ENCODE data around the gene WASL.
"Not testable (repeated sequence)": the region's sequence is repeated elsewhere in the genome, so short reads cannot be mapped to it uniquely, and the experiment has no call there.

WASL gene

GRCh38 chr7:123655614-123656013 is 93.2 kb downstream of the WASL start, which contains the start of gene LMOD2:
TSS of gene LMOD2 (plus strand) at chr7:123655866. CDS start at chr7:123655964, 98 bp downstream.
- no peak for DNase-seq

GRCh38 chr7:123653162-123653561 is 95.6 kb downstream of the WASL start:
- no peak for DNase-seq

DNA sequence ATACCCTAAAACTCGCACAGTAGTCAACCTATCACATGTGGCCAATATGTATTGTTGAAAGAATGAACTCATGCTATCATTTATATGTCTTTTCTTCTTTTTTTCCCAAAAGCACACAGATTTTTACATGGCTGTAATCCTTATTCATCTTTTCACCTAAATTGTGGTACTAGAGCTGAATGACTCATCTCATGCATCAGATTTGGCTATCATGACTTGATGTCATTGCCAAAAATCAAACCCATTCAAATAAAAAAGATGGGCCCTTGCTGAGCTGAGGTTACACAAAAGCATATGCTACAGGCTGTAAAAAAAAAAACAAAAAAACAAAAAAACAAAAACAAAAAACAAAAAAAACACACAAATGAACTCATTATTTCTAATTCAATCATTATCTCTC is 96.4 kb downstream of the WASL start:
- DNase-seq: no peak

GRCh38 chr7:123650595-123650994 is 98.2 kb downstream of the WASL start:
- DNase-seq: no peak

DNA sequence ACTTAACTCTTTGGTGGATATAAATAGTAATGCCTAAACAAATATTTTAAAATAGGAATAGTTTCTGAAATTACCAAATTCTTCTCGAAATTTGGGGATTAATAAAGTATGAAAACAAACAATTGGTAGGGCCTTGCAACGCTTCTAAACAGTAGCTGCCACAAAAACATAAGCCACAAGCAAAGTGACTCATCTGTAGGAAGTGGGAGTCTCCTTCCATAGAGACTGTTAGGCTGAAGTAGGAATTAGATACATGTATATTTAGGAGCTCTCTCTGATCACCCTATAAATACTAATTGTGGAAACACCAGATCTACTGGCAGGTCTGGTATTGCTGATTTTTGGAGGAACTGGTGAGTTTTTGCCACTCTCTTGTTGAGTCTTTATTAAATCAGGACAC is 98.8 kb downstream of the WASL start:
- no peak for DNase-seq

DNA sequence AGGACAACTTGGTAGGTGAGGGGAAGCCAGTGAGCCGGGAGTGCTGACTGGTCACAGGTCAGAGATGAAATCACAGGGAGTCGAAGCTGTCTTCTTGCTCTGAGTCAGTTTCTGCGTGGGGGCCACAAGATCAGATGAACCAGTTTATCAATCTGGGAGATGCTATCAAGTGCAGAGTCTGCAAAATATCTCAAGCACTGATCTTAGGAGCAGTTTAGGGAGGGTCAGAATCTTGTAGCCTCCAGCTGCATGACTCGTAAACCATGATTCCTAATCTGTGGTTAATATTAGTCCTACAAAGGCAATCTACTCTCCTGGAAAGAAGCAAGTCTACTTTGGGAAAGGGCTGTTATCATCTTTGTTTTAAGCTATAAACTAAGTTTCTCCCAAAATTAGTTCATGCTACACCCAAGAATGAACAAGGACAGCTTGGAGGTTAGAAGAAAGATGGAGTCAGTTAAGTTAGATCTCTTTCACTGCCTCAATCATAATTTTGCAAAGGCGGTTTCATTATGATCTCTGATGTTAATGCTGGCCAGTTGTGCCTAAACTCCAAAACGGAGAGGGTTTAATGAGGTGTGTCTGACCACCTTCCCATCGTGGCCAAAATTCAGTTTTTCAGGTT is 101.6 kb downstream of the WASL start:
- no peak for DNase-seq

DNA sequence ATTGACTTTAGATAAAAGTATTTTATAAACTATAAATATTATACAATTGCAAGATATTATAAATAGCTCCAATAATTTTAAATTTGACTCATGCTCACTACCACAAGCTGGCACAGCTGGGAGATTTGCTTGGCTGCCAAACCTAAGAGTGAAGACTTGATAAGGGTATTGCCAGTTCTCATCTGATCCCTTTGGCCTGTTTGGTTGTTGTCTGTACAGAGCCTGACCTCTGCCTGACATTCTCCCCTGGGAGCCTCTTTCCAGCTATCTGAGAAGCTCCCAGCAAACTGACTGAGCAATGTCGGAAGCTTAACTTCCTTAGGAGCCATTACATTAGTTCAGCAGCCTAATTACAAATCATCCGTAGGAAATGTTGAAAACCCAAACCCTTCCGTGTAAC is 103.3 kb downstream of the WASL start:
- DNase-seq: no peak

DNA sequence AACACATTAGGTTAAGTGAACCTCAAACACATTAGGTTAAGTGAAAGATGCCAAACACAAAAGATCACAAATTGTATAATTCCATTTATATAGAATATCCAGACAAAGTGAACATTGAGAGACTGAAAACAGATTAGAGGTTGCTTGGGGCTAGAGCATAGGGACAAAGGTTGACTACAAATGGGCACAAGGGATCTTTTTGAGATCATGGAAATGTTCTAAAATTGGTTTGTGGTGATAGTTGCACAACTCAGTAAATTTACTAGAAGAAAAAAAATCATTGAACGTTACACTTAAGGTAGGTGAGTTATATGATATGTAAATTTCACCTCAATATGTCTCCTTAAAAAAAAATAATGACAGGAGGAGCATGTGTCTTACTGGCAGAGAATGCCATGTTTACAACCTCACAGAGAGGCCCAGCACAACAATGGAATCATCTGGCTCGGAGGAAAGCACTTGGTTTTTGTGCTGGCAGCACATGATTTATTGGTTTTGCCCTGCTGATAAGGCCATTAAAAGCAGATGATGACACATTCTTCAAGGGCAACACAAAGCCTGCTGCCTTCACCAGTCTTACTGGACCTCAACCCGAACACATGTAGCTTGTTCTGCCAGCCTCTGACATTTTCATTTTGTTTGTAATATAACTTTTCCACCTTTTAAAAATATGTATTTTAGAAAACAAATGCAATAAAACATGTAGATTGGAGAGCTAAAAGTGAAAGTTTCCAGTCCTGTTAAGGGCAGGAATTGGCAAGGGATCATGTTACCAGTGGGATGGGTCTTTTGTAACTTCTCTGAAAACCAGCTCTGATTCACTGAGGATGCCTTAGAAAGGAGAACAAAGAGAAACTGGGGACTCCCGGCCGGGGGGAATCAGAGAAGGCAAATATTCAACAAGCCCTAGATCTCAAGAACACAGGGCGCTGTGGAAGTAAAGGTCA is 105.0 kb downstream of the WASL start:
- DNase-seq: no peak

DNA sequence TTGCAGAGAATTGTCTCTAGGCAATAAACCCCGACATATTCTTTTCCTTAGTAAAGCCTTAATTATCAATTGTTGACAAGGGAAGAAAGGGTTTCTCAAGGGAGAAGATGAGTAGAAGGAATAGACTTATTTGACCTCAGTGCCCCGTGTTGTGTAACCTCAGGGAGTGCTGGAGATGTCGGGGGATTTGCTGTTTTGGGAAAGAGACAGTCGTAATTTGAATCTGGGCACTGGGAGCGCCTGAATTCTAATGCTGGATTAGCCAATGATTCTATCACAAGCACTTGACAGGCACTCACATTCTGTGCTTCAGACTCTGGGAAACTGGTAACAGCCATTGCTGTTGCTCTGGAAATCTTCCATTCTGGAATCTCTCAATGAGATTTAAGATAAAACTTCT is 106.9 kb downstream of the WASL start:
- DNase-seq: no peak

DNA sequence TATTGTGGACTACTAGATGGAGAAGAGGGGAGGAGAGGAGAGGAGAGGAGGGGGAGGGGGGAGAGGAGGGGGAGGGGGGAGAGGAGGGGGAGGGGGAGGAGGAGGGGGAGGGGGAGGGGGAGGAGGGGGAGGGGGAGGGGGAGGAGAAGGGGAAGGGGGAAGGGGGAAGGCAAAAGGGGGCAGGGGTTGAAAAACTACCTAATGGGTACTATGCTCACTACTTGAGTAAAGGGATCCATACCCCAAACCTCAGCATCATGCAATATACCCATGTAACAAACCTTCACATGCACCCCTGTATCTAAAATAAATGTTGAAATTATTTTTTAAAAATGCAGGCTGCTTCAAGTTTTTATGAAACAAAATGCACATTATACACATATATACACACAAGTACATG is 108.2 kb downstream of the WASL start:
- no peak for DNase-seq

DNA sequence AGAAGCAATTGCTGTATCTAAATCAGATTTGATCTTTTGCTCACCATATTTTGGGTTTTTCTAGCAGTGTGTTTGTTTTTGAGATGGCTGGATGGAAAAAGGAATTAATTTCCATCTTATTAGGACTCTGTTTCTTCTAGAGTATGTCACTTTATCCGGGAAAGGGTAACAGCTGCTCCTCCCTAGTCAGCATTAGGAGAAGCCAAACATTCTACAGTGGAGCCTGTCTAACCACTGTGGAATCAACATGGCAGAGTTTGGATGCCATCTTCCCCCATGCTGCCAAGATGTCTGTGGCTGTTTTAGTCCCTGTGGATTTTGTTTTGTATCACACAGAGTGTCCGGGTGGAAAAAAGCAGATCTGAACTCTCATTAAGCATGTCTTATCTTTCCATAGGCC is 109.2 kb downstream of the WASL start:
- no peak for DNase-seq

DNA sequence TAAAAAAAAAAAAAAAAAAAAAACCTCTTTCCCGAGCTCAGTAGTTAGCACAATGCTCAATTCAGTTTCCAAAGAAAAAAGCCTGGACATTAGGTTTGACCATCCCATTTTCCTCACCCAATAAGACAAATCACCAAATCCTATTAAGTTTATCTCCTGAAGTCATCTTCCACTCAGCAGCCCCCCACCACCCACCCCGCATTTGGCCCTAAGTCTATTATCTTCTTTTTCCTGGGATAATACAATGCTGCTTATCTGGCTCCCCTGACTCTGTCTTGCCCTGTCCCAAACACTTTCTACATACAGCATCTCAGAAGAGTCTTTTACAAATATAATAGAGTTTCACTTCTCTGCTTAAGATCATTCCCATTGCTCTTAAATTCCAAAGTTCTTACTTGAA is 110.9 kb downstream of the WASL start:
- no peak for DNase-seq

DNA sequence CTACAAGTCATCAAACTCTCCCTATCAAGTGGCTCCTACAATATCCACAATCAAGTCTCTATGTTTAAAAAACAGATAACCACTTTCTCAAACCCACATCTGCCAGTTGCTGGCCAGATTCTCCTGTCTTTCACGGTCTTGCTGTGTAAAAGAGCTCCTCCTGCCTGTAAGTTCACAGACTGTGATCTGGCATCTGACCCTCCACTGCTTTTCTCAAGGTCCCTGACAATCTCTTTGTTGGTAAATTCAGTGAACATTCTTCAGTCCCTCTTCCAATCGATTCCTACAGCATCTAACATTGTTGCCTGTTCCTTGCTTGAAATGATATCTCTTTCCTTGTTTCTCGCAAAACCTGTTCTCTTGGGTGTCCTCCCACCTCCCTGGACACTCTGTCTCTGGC is 111.6 kb downstream of the WASL start:
- no peak for DNase-seq

GRCh38 chr7:123635551-123636359 is 113.0 kb downstream of the WASL start:
- DNase-seq: no peak

- DNase-seq: not testable (repeated sequence)
Measured at GRCh38 chr7:123634011-123634573, 114.7 kb downstream of the WASL start.

DNA sequence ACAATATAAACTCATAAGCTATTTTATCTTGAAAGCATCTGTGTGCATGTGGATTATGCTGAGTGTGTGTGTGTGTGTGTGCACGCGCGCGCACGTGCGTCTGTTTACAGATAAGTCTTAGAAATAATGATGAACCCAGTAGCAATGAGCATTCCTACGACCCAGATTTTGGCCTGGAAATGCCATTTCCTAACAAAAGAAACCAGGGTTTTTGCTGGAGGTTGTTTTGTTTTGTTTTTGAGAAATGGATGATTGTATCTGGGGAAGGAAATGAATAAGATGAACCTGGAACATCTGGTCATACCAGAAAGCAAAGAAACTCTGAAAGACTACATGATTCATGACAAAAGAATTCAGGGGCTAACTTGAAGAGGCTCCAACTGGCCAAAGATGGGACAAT is 115.2 kb downstream of the WASL start:
- no peak for DNase-seq

- DNase-seq: no peak
Measured at GRCh38 chr7:123632808-123633207, 116.0 kb downstream of the WASL start.

Data from activated CD4-positive, alpha-beta T cell treated with anti-CD3 and anti-CD28 coated beads, Interleukin-2, amount 50 U/mL, for 48 hours (primary cell).